HCT116 (cell line): ENCODE results near the gene NCAPD3. TPM values are rescaled to one million over a fixed set of nuclear protein-coding genes. Genes with fewer than 3 reads are reported as not detected.

ENCODE experiments used
- ATAC-seq: fragments of 200-7000 bp; cut with Tn5 transposase; 2 replicates; pipeline ENCODE4 v1.9.1; 2020; ENCODE audit warnings: mild to moderate bottlenecking, moderate library complexity
- BruUV-seq: library from RNA; stranded (reverse); fragments of 400-500 nt; replicated peaks from 2 replicates; lab custom pipeline; 2021; lab: Mats Ljungman, UMichigan
- CTCF ChIA-PET: fragments of 300-600 bp; sonication (Branson Sonifier 250); formaldehyde crosslinking; loops from one replicate; lab custom pipeline; 2021; ENCODE audit warnings: antibody characterized with exemption; lab: Charles Lee
- POLR2A ChIA-PET: fragments of 300-600, 350-600 bp; sonication (Branson Sonifier 250); formaldehyde crosslinking; loops from one replicate; lab custom pipeline; 2021; ENCODE audit warnings: antibody characterized with exemption; lab: Charles Lee
- RAD21 ChIA-PET, 2 experiments: fragments of 300-600 bp; sonication (Branson Sonifier 250); formaldehyde crosslinking; loops; one replicate each; lab custom pipeline; 2023; ENCODE audit warnings: low total read pairs in 2 of 2; ENCODE audit not compliant: uncharacterized antibody in 2 of 2, unreplicated experiment in 2 of 2, low non-redundant PET in 1 of 2; lab: Charles Lee
- DNase-seq: peaks from one replicate; pipeline ENCODE4 v3.0.0-alpha.2; 2010; ENCODE audit warnings: low read depth, low spot score
- H2AFZ ChIP-seq: fragments of 200-600 bp; shearing (Covaris generic), sonication (generic); 2 replicates; pipeline ENCODE4 v1.6.1; 2017; ENCODE audit warnings: low read depth, mixed run types, mixed read lengths, antibody characterized with exemption, low read length; ENCODE audit not compliant: poor library complexity, severe bottlenecking
- H3K27ac ChIP-seq: 2 replicates; pipeline ENCODE4 v1.5.1; 2012; ENCODE audit warnings: low read depth, low read length
- H3K27me3 ChIP-seq: fragments of 200-600 bp; sonication (generic); 2 replicates; pipeline ENCODE4 v1.6.1; 2016; ENCODE audit warnings: mixed run types, low read length, mixed read lengths; ENCODE audit not compliant: insufficient read depth
- H3K36me3 ChIP-seq, 2 experiments: fragments of 200-500 bp in 1 of 2; fragments of 200-600 bp in 1 of 2; sonication (Bioruptor generic) in 1 of 2; sonication (generic) in 1 of 2; 2 replicates each; pipeline versions ENCODE4 v1.5.1 to v1.6.1; 2014 to 2016; ENCODE audit warnings: low read length in 2 of 2, inconsistent platforms in 1 of 2, mixed read lengths in 1 of 2, mixed run types in 1 of 2; ENCODE audit not compliant: insufficient read depth in 2 of 2, control insufficient read depth in 1 of 2
- H3K4me1 ChIP-seq, 2 experiments: fragments of 200-600 bp in 1 of 2; sonication (generic) in 1 of 2; 2 replicates each; pipeline versions ENCODE4 v1.5.1 to v1.6.1; 2012 to 2017; ENCODE audit warnings: low read length in 2 of 2, inconsistent platforms in 1 of 2, mild to moderate bottlenecking in 1 of 2, mixed read lengths in 1 of 2, mixed run types in 1 of 2, moderate library complexity in 1 of 2; ENCODE audit not compliant: insufficient read depth in 2 of 2, control insufficient read depth in 1 of 2
- H3K4me2 ChIP-seq: fragments of 200-600 bp; sonication (generic); 2 replicates; pipeline ENCODE4 v1.6.1; 2017; ENCODE audit warnings: mixed run types, low read length, mixed read lengths
- H3K4me3 ChIP-seq, 2 experiments: fragments of 200-600 bp in 1 of 2; sonication (generic) in 1 of 2; replicated peaks in 1 of 2; 2 replicates each; pipeline ENCODE4 v1.5.1; 2011 to 2016; ENCODE audit warnings: low read length in 2 of 2, control low read depth in 1 of 2, low read depth in 1 of 2, mild to moderate bottlenecking in 1 of 2, mixed read lengths in 1 of 2, mixed run types in 1 of 2
- H3K79me2 ChIP-seq: fragments of 200-600 bp; sonication (generic); 2 replicates; pipeline ENCODE4 v1.6.1; 2017; ENCODE audit warnings: mild to moderate bottlenecking, mixed run types, low read length, moderate library complexity, mixed read lengths; ENCODE audit not compliant: insufficient read depth
- H3K9ac ChIP-seq: fragments of 200-600 bp; sonication (generic); 2 replicates; pipeline ENCODE4 v1.6.1; 2016; ENCODE audit warnings: low read length, mixed read lengths
- H3K9me2 ChIP-seq: fragments of 200-600 bp; sonication (generic), shearing (Covaris generic); 2 replicates; pipeline ENCODE4 v1.6.1; 2017; ENCODE audit warnings: mixed run types, mild to moderate bottlenecking, moderate library complexity; ENCODE audit not compliant: insufficient read depth
- H3K9me3 ChIP-seq, 2 experiments: fragments of 200-500 bp in 1 of 2; fragments of 200-600 bp in 1 of 2; sonication (Bioruptor generic) in 1 of 2; sonication (generic) in 1 of 2; 2 replicates each; pipeline ENCODE4 v1.6.1; 2014 to 2017; ENCODE audit warnings: low read length in 2 of 2, mixed read lengths in 2 of 2, inconsistent platforms in 1 of 2, low read depth in 1 of 2, mild to moderate bottlenecking in 1 of 2, mixed run types in 1 of 2, moderate library complexity in 1 of 2; ENCODE audit not compliant: control insufficient read depth in 1 of 2, insufficient read depth in 1 of 2
- H4K20me1 ChIP-seq: fragments of 200-600 bp; sonication (generic), shearing (Covaris generic); 2 replicates; pipeline ENCODE4 v1.6.1; 2017; ENCODE audit warnings: mixed run types, mild to moderate bottlenecking, moderate library complexity; ENCODE audit not compliant: insufficient read depth
- CTCF ChIP-seq, 3 experiments: fragments of 200-600 bp in 1 of 3; sonication (generic) in 1 of 3; IDR thresholded peaks in 2 of 3; conservative IDR thresholded peaks in 1 of 3; 2 replicates each; pipeline ENCODE4 v1.5.1; 2012 to 2017; ENCODE audit warnings: low read depth in 2 of 3, low read length in 2 of 3, antibody characterized with exemption in 1 of 3, borderline replicate concordance in 1 of 3, control low read depth in 1 of 3, mild to moderate bottlenecking in 1 of 3, mixed read lengths in 1 of 3, mixed run types in 1 of 3, moderate library complexity in 1 of 3; ENCODE audit not compliant: insufficient read depth in 1 of 3
- EGR1 ChIP-seq: IDR thresholded peaks from 2 replicates; pipeline ENCODE4 v1.6.1; 2012; ENCODE audit warnings: low read depth
- ELF1 ChIP-seq: IDR thresholded peaks from 2 replicates; pipeline ENCODE4 v1.6.1; 2012; ENCODE audit warnings: low read depth, borderline replicate concordance
- EZH2 ChIP-seq: fragments of 200-600 bp; sonication (generic); IDR thresholded peaks from 2 replicates; pipeline ENCODE4 v1.6.1; 2017; ENCODE audit warnings: antibody characterized with exemption, mixed run types
- EZH2phosphoT487 ChIP-seq: fragments of 200-600 bp; IDR thresholded peaks from 2 replicates; pipeline ENCODE4 v1.6.1; 2018; ENCODE audit warnings: antibody characterized with exemption, borderline replicate concordance
- POLR2A ChIP-seq: IDR thresholded peaks from 2 replicates; pipeline ENCODE4 v1.7.0; 2011; ENCODE audit warnings: borderline replicate concordance; ENCODE audit not compliant: insufficient read depth, insufficient read length; ENCODE audit errors: extremely low read depth
- RAD21 ChIP-seq: IDR thresholded peaks from 2 replicates; pipeline ENCODE4 v1.6.1; 2012; ENCODE audit warnings: low read depth, mild to moderate bottlenecking
- YY1 ChIP-seq: IDR thresholded peaks from 2 replicates; pipeline ENCODE4 v1.6.1; 2011; ENCODE audit warnings: low read length, low read depth, moderate library complexity, mild to moderate bottlenecking; ENCODE audit not compliant: insufficient replicate concordance; ENCODE audit errors: extremely low read depth
- ZNF274 ChIP-seq: fragments of 200-500 bp; sonication (Bioruptor generic); IDR thresholded peaks from 2 replicates; pipeline ENCODE4 v1.6.1; 2014; ENCODE audit warnings: mild to moderate bottlenecking, low read depth, low read length, inconsistent platforms
- intact Hi-C: fragments of 100-400 bp; cut with micrococcal nuclease; formaldehyde crosslinking; loops from 2 replicates; pipeline ENCODE4 v1.10.0; 2022
- total RNA-seq: library from RNA; stranded (reverse); gene quantifications from one replicate; pipeline ENCODE4 v1.2.1, GENCODE V29; 2021; ENCODE audit not compliant: unreplicated experiment

Gene NCAPD3
- total RNA-seq, 1 experiment from 2014 or later: 71.0 TPM

GRCh38 chr11:134181707-134182106 lies 42.1 kb downstream of the NCAPD3 start:
- Histone ChIP-seq H4K20me1 (no peaks in the 10 kb centered on the region), H3K9ac (no peak overlapping the region), H3K4me3 (no peak overlapping the region), H3K27ac (no peak overlapping the region), H3K9me3 (no peaks in the 10 kb centered on the region), H2AFZ (no peak overlapping the region), H3K27me3 (no peaks in the 10 kb centered on the region), H3K4me1 (no peaks in the 10 kb centered on the region), H3K36me3 (peaks cover 44 to 51% of the 10 kb centered on the region in 2 experiments; a peak in 3 of 4 replicates), H3K9me2 (no peaks in the 10 kb centered on the region), H3K79me2 (no peaks in the 10 kb centered on the region), H3K4me2 (no peak overlapping the region)
- intact Hi-C loops: no loop called here
- TF ChIP-seq POLR2A: no peak
- TF ChIP-seq RAD21: no peak
- no peak for TF ChIP-seq EGR1
- TF ChIP-seq CTCF (IDR thresholded peaks at IDR 0.05 in 2 of 3, conservative IDR thresholded peaks at IDR 0.05 in 1 of 3; ENCODE audit: borderline replicate concordance in 1 of 3, insufficient read depth in 1 of 3, low read depth in 2 of 3, low read length in 2 of 3): no peak
- no peak for TF ChIP-seq ELF1
- no peak for TF ChIP-seq ZNF274
- no peak for TF ChIP-seq EZH2phosphoT487
- TF ChIP-seq YY1: no peak
- no peak for TF ChIP-seq EZH2
- ChIA-PET POLR2A (no interaction called here), RAD21 (no interaction called here), CTCF (no interaction called here)
- ATAC-seq (no peak), DNase-seq (no peak)
- BruUV-seq: no TSS peak
